NCI-H82 treated with DMSO at 0.1 percent for 48 hours (cell line): ENCODE data around the gene GUCY1A2.

ENCODE experiments used
- DNase-seq: peaks from one replicate; lab custom pipeline; 2025; ENCODE audit not compliant: unreplicated experiment; lab: John Stamatoyannopoulos, UW

The GUCY1A2 gene

DNA sequence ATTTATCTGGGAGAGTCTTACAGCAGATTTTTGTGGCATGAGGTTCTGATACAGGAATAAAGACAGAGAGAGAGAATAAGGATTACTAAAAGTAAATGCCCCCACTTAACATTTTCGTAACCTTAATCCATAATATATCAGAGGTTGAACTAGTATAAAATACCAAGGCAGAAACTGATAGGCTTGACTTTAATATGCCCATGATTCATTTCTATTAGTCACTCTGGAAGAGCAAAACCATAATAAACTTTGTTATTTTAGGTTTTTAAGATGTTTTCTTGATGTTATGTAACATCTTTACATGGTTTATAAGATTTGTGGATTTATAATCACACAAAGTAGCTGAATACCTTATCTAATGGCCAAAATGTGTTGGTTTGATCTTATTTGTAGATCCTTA, 19.1 kb downstream of the GUCY1A2 start:
- DNase-seq = no peak

DNA sequence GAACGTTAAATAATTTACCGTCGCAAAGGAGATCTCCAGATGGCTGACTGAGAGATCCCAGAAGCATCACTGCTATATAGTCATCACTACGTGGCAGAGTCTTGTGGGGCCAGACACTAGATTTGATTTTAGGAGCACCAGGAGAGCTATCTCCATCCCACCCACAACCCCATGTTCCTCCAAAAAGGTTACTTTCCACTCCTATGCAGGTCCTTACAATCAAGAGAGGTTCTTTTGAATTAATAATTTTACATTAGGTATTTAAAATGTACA, 19.4 kb downstream of the GUCY1A2 start:
- no peak for DNase-seq

DNA sequence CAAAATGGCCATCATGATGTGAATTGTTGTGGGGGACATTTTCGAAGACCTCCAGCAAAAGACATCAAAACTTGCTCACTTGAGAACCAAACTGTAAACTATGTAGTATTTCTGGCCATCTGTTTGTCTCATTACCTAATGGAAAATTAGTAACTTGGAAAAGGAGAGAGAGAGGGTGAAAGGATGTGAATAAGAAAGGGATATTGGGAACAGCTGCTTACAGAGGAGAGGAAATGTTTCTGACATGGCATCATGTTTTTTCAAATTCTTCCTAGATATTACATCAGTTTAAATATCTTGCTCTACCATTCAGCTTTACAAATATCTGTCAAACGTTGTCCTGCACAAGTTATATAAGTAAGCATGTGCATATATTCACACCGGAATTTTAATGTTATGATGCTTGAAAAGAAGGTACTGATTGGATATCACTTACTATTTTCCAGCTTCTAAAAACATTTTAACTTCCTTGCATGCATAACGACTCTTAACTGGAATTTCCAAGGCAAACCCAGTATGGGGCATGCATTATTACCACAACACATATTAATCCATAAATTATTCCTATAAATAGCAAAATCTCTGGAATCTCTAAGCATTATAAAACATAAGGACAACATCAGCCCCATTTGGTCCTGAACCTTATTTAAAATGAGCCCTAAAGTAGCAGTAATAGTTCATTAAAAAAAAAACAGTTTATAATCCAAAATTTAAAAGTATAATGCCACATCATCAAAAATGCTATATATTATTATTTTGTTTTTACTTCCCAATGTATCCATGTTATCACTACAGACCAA, 20.0 kb downstream of the GUCY1A2 start:
- DNase-seq = no peak

DNA sequence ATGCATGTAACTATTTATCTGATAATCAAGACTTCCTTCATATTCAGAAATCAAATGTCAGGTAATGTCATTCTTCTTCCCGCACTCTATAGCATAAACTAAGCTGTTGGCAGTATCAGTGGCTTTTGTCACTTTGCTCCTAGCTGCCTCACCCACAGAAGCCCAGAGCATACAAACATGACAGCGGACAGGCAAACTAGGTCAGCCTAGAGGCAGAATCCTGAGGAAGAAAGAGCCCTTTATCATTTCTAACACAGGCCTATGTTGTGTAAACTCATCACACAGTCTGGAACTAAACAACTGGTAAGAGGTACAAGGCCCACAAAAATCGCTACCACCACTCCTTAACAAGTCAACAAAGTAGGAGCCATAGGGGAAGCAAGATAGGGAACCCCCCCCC, 21.0 kb downstream of the GUCY1A2 start:
- DNase-seq = no peak

DNA sequence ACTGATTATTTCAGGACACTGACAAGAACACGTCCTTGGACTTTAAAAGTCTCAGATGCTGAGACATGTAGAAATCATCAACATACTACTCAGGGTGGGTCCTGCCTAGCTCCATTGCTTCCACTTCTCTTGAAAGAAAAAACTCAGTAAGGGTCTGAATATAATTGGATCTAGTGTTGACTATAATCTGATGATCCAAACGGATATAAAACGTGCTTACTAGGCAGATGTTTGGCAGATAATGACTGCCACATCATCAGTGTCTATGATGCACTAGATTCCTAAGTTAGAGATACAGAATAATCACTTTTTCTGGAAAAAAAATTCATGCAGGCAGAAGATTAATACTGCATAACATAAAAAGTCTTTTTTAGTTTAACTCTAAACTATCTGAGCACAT, 21.6 kb downstream of the GUCY1A2 start:
- DNase-seq = peak; percentile 72

DNA sequence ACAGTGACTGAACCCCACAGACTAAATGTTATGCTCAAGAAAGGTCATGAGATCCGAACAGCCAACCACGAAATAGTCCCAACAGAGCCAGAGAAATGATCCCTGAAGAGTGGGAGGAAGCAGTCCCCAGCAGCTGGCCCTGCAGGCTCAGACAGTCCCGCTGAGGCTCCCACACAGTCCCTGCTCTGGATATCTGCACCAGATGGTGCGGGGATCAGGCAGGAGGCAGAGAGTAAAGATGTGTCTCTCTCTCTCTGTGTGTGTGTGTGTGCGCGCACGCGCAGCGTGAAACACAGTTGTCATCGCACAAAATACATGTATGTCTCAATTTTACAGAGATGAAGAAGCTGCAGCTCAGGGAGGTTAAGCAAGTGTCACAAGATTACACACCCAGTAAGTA, 27.9 kb downstream of the GUCY1A2 start:
- DNase-seq = peak; percentile 79

DNA sequence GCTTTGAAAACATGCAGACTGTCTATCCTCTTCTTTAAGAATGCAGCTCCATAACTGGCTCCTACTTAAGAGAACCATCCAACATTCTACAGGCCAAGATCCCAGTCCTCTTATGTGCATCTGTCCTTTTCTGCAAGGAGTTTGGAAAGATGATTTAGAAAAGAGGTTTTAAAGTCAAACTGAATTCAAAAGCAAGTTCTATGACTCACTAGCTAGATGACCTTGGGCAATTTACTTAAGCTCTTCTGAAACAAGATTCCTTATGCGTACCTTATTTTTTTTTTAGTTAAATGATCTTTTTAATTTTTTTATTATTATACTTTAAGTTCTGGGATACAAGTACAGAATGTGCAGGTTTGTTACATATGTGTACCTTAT, 29.2 kb downstream of the GUCY1A2 start:
- no peak for DNase-seq

DNA sequence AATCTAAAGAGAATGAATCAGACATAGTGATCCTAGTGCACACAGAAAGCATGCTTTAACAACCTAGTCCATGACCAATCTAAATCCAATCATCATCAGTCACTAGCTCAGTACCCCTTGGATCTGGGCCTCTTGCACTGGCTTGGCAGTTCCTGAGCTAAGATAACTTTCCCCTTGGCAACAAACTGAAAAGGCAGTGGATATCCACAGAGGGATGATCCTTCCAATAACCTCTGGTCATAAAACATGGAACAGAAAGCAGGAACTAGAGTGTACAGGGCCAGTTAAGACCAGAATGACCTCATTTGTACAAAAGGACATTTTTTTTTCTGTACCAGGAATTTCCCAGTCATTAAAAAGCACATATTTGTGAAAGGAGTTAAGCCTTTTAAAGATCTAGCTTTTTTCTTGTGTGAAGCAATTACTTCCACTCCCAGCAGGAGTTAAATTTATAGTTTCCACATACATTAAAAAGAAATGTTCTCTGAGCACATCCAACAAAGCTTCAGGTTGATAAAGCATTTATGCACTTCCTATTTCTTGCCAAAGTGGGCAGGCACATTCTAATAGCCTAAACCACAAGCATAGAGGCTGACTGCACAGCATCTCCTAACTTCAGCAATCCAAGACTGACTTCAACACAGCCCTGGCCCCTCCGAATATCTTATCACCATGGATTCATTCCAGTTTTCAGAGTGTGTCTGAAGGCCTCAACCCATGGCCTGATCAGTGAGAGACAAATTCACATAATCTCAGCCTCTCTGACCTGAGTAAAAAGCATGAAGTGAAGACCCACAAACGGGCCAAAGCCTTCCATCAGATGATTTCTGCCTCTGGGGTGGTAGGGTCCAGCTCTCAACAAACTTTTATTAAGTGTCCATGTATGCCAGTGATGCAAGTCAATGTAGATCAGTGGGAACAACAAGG, 29.9 kb downstream of the GUCY1A2 start:
- peak; percentile 64 for DNase-seq

DNA sequence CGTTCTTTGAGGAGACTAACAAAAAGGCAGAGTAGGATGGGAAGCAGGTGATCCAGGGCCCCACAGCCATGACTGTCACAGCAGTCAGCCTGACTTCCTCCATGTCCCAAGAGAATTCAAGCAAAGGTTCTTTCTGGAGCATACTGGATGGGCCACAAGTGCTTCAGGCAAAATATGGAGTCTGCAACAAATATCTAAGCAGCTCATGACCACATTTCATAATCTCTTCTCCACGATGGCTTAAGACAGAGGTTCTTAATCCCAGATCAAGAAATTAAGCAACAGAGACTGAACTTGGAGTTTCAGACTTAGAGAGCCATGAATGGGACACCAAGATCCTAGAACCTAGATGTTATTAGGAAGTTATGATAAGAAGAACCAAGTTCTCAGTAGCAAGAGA, 31.6 kb downstream of the GUCY1A2 start:
- DNase-seq = peak; percentile 34

DNA sequence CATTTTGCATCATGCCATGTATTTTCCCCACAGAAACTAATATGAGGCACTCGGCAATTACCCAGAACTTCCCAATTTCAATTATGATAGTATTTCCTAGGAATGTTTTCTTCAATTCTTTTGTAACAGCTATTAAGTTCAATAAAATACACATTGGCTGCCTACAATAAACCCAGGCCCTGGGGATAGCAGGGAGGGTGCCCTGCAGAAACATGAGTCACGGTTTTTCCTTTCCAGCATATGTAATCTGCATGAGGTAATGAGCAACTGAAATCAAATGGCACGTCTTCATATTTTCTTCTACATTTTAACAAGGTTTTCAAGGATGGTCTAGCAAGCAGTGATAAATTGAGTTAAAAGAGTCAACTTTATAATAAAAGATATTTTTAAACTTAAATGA, 32.0 kb downstream of the GUCY1A2 start:
- no peak for DNase-seq

DNA sequence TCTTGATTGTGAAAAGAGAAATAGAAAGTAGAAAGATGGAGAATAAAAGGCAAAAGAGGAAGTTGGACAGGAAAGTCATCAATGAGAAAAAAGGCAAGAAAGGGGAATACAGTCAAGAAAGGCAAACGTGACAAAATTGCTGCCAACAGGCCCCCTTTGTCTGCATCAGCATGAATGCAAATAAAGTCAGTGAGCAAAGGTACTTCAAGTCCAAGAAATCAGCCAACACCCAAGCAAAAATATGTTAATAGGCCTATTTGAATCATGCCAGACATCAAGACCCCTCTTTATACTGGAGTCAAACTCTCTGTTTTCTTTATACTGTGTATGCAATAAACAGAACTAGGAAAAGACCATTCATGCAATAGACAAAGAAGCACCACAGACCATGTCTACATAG, 34.3 kb downstream of the GUCY1A2 start:
- DNase-seq = no peak

DNA sequence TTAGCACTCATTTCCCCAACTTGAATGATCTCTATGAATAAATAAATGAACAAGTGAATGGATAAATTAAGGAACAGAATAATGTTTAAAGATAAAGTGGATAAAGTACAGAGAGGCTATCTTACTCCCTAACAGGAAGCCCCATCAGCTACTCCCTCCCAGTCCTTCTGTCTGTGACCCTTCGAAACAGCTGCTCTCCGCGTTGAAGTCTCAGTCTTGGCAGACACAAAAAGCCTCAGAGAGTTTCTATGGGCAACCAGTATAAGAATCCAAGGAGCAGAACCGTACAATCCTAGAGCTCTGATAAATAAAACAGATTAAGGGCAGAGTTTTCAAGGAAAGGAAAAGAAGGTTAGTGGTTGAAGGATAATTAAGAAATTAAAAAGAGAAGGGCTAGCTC, 35.0 kb downstream of the GUCY1A2 start:
- no peak for DNase-seq

DNA sequence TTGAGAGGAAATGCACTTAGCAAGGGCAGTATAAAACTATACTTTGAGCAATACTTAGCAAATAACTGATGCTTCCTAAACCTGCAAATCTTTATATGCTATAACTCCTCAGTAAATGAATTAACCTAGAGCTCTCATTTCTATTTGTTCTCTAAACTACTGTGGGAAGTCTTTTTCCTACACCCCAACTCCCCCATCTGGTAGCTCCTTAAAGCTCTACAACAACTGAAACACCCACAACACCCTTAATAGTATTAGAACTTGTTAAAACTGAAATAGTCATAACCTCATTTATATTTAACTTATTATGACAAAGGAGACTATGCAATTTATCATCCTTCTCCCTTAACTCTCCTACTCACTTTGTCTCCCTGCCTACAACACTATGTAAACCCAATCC, 43.4 kb downstream of the GUCY1A2 start:
- DNase-seq = no peak

DNA sequence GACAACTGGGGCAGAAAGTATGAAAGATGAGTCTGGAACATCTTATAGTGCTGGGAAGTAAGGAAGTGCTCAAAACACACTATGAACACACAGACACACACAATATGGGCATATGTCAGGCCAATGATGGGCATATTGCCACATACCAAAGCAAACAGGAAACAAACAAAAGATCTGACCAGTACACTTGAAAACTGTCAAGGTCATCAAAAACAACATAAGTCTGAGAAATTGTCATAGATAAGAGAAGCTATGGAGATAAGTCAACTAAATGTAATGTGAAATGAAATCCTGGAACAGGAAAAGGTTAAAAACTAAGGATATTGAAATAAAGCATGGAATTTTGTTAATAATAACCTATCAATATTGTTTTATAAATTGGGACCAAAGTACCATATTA, 46.4 kb downstream of the GUCY1A2 start:
- no peak for DNase-seq

DNA sequence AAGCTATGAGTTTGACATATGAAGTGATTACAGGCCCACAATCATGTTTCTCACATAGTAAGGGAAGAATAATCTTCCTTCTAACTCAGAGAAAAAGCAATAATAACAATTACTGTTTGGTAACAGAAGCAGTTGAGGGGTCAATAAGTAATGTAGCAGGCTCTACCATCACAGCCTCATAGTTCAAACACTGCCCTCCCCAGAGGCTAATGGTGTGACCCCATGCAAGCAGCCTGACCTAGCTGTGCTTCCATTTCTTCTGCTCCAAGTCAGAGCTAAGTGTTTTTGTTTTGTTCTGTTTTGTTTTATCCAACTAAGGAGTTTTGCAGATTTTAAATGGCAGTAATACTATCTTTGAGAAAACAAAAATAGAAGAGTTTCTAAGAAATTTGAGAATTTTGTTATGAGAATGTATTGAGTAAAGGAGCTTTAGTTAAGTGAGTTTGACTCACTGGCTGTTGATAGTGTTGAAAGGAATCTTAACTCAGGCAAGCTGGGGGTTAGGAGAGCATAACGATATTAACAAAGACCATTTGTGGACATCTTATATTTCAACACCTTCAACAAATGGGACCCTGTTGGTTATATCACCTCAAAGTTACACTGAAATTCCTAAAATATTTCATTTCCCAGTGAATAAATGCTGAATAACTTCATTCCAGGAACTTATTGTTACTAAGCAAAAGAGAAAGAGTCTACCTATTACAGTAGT, 48.5 kb downstream of the GUCY1A2 start:
- no peak for DNase-seq

DNA sequence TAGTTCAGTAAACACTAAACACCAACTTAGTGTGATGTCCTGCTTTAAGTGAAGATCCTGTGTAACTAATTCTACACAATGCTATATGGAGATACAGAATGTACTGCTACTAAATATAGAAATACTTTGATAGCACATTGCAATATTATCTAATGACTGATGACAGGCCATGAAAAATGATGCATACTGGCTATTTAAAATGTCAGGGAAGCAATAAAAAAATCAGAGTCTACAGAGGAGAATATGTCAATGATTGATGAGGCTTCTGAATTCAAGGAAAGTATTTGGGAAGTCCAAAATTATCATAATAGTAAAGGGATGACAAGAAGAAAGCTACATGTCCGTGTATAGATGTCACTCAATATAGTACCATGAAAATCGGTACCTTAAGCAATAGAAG, 55.3 kb downstream of the GUCY1A2 start:
- no peak for DNase-seq

DNA sequence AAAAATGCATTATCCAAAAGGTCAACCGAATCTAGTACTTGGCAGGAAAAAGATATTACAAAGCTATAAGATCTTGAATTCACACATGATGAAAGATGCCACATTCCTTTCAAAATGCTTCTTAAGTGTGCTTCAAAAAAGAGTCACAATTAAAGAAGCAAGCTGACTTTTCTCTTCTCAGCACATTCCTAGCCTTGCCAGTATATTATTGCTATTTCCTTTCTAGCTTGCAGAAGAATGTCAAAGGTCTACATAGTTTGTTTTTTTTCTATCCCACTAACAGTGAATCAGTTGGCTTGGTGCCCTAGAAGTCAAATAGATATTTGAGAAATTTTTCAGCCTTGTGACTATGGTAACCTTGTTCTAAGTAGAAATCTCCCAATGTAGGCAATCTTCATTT, 56.8 kb downstream of the GUCY1A2 start:
- DNase-seq = no peak

DNA sequence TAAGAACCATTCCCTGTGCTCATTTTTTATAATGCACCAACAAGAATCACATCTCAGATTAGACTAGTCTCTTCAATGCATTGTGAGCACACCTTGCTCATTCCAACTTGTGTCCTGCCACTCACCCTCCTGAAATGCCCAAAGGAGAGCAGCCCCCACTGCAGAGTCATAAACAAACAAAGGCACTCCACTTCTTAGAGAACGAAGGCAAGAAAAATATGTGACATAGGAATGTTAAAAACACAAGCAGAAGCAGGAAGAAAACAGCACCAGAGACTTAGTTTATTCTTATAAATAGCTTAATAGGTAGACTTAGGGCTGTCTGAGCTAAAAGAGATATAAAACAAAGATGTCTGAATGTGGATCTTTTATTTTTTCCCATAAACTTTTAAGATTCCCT, 57.2 kb downstream of the GUCY1A2 start:
- DNase-seq = no peak

DNA sequence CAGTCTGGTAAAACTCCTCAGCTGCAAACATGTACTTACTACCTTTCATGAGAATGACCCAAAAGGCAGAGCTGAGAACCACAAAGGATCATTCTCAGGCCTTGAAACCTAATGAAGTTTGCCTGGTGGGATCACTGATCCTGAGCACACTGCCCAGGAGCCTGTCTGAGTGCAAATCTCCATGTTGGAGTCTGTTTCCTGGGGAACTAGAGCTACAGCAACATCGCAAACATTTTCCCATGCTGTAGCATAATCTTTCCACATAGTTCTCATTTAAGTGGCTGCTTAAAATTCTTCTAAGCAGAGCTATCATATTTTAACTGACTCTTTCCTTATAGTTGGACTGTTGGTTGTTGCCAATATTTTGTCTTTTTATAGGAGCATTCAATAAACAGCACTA, 58.5 kb downstream of the GUCY1A2 start:
- no peak for DNase-seq

DNA sequence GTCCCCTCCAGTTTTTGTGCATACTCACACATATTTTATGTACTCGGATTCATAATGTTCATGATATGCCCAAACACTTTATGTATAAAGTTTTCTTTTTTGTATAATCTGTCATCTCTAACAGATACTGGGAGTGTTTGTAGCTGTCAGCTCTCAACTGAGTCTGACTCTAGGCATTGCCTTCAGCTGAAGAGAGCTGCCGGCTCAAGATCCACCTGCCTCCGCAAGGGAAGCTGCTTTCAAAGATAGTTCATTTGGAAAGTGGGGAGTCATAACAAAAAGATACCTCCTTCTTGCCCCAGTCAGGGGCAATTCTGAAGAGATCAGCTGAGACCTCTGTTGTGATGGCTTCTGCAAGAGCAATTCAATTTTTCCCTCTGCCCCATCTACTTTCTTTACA, 58.9 kb downstream of the GUCY1A2 start:
- no peak for DNase-seq

DNA sequence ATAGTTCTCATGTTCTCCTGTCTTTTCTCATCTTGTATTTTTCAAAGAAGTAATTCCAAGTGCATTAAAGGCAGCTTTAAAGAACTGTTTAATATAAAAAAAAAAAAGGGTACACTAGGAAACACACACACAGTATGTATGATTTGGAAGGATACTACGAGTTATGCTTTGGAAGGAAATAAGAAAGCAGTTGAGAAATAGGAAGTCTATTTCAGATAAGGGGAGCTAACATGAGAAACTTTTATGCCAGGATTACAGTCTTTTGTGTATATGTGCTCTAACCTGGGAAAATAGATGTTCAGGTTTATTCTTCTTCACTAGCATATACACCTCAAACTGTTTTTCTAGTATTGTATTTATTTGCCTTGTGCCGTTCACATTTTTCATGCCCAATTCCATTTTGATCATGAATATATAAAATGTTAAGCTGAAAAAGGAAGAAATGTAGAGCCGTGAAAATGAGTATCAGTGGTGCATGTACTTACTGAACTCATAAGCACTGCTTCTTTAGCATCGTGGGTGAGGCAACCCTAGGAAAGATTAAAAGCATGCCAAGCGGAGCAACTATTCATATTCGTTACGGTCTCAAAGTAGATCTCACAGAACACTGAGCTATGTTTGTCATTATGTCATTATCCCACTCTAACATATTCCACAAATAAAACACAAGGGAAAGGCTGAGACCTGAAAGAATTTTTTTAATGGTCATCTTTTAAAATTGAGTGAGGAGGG, 59.6 kb downstream of the GUCY1A2 start:
- DNase-seq = no peak
